HG03575 (cell line): ENCODE results near the gene CAMK2N1.
"Not testable (repeated sequence)": the region's sequence is repeated elsewhere in the genome, so short reads cannot be mapped to it uniquely, and the experiment has no call there.

ENCODE experiments used
- ATAC-seq: cut with Tn5 transposase; IDR thresholded peaks from one replicate; pipeline ENCODE4 v1.9.1; 2021; ENCODE audit not compliant: unreplicated experiment, insufficient number of reproducible peaks, low FRiP score; ENCODE audit errors: extremely low read depth

The CAMK2N1 gene

GRCh38 chr1:20485527-20486456 is at the start of gene CAMK2N1:
Gene CAMK2N1, minus strand, starts transcription at chr1:20486210. Its CDS starts 831 bp downstream, at chr1:20485379.
- ATAC-seq, result no peak

GRCh38 chr1:20534659-20535417 is 48.8 kb upstream of the CAMK2N1 start:
- no peak for ATAC-seq

GRCh38 chr1:20533635-20534034 is 47.6 kb upstream of the CAMK2N1 start:
- no peak for ATAC-seq

DNA sequence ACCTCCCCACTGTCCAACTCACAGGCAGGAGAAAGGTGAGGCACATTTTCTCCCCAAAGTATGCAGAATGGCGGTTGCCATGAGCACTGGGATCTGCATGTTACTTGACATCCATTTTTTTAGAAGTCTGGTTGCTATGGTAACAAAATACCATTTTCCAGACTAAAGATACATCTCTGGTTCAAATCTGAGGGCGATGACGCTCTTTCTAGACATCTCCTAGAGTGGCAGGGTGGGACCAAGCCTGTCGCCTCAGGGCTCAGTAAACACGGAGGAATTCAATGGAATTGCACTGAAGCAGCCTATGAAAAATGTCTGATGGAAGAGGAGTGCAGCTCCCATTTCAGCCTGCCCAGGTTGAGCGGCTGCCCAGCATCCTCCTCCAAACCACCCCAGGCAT is 44.9 kb upstream of the CAMK2N1 start:
- no peak for ATAC-seq

- ATAC-seq, result no peak
Measured at GRCh38 chr1:20530306-20530705, 44.3 kb upstream of the CAMK2N1 start.

GRCh38 chr1:20528221-20528620 is 42.2 kb upstream of the CAMK2N1 start:
- no peak for ATAC-seq

DNA sequence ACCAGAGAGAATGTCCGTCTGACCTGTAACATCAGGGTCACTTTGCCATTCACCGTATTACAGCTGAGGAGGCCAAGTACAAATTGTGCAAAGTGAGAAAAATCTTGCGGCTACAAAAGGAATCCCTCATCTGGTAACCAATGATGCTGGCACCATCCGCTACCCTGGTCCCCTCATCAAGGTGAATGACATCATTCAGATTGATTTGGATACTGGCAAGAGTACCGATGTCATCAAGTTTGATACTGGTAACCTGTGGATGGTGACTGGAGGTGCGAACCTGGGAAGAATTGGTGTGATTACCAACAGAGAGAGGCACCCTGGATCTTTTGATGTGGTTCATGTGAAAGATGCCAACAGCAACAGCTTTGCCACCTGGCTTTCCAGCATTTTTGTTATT is 40.3 kb upstream of the CAMK2N1 start:
- ATAC-seq, result no peak

DNA sequence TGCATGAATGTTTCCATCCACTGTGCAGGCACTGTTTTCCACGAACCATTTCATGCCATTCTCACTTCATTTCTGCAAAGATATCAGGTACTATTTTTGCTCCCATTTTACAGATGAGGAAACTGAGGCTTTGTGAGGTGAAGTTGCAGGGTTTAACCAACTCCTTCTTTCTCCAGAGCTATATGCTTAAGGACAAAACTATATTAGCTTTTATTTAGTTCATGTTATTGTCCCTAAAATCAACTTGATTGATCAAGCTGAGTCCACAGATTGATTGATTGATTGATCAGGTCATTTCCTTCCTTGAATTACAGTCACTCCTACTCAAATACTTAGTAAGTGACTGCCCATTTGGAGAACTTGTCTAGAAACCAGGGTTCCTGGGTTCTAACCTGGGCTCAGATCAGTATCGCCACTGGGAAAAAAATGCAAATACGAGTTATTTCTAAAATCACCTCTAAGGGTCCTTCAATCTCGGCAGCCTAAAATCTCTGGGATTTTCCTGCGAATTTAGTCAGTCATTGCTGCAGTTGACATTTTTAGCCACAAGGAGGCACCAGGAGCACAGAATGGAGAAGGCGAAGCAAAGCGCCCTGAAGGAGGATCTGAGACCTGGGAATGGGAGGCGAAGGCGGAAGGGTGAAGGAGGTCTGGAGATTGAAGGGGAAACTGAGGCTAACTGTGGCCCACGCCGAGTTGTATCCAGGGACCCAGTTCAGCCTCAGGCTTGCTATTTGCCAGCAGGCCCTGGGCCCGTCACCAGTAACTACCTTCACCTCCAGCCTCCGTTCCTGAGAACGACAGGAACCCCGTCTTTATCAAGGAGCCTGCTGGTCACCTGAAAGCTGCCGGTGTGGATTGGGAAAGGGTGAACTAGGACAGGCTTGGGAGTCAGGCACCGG is 36.2 kb upstream of the CAMK2N1 start:
- ATAC-seq, result no peak

DNA sequence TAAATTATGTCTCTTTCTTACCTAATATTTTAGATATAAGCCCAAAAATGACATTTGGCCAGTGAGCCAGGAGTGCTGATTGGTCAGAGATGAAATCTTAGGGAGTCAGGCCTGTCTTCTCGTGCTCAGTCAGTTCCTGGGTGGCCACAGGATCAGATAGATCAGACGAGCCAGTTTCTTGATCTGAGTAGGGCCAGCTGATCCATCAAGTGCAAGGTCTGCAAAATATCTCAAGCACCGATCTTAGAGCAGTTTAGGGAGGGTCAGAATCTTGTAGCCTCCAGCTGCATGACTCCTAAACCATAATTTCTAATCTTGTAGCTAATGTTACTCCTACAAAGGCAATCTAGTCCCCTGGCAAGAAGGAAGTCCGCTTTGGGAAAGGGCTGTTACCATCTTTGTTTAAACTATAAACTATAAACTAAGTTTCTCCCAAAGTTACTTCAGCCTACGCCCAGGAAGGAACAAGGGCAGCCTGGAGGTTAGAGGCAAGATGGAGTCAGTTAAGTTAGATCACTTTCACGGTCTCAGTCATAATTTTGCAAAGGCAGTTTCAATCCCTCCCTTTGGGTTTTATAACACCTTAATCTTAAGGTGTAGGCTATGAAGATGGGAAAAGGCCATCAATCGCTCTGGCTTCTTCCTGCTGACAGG is 33.7 kb upstream of the CAMK2N1 start:
- not testable (repeated sequence) for ATAC-seq

- ATAC-seq, result no peak
Measured at GRCh38 chr1:20511518-20512428, 25.8 kb upstream of the CAMK2N1 start.

GRCh38 chr1:20508411-20508771 is 22.4 kb upstream of the CAMK2N1 start:
- no peak for ATAC-seq

DNA sequence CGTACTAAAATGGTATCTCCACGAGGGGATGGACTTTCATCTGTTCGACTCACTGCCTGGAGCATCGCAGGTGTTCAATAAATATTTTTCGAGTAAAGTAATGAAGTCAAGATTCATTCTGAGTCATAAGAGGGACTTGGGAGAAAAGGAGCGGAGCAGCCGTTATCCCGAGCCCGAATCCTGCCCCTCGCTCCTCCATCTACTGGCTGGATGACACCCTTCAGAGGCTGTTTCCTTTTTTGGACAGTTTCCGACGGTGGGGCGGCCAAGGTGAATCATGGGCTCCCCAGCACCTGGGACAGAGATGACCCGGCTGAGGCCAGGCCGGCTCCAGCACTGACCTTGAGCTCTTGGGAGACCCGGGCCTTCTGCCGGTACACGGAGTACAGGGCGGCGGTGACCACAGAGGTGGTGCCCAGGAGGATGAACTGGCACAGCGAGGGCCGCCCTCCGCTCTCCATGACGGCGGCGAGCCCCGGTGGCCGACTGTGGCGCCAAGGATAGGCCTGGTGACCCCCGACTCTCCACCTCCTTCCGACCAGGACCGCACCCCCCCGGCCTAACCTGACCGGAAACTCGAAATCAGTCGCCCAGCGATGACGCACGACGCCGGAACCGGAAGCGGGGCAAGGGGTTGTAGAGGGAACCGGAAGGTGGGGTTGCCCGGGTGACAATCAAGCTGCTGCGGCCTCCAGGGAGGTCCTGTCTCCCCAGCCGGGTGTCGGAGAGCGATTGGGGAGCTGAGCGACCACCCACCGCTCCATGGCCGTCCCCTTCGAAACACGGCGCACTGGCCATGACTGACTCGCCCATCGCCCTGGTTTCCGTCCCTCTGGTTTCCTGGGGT is 21.8 kb upstream of the CAMK2N1 start, which contains the start of gene MUL1:
MUL1 (minus strand) TSS at position 588 of the 847 bp plus-strand sequence; CDS start at position 461, 127 bp downstream.
- ATAC-seq, result no peak

GRCh38 chr1:20507248-20507563 is 21.2 kb upstream of the CAMK2N1 start:
- ATAC-seq, result no peak

DNA sequence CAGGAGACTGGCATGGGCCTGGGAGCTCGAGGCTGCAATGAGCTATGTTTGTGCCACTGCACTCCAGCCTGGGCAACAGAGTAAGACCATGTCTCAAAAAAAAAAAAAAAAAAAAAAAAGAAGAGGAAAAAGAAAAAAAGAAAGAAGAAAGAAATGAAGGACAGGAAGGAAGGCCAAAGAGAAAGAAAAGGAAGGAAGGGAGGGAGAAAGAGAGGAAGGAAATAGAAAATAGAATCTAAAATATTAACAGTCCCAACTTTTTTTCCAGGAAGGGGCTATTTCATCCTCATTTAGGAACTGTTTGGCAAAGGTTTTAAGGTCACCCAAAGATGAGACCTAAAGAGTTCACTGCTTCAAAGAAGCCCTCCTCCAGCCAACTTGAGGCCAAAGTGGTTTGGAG is 19.5 kb upstream of the CAMK2N1 start:
- ATAC-seq, result no peak

DNA sequence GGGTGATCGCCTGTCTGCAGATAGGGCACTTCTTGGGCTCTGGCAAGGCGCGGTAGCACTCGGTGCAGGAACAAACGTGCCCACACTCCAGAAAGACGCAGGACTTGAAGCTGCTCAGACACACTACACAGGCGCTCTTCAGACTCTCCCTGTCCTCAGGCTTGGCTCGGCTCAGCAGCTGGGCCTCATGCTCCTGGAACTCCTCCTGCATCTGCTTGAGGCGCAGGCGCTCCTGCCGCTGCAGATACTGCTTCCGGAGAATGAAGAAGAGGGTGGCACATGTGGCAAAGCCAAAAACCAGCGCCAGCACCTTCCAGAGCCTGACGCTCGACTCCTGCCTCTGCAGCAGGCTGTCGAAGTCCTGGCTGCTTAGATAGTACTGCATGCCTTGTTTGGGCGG is 14.7 kb upstream of the CAMK2N1 start:
- no peak for ATAC-seq

DNA sequence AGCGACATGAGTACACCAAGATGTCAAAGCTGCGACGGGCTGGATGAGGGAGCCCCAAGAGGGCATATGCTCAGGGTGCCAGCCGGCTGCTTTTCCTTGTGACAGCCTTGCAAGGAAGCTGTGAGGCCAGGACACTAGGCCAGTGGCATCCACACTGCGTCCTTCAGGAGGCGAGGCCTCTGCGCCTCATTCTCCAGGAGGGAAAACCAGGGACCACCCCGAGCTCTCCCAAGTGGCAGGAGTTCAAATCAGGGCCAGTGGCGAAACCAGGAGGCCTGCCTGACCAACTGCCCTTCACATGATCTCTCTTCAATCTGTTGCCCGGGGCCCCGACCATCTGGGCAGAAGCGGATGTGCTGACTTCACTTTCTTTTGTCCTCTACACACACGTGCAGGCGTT is 13.7 kb upstream of the CAMK2N1 start:
- ATAC-seq, result no peak

DNA sequence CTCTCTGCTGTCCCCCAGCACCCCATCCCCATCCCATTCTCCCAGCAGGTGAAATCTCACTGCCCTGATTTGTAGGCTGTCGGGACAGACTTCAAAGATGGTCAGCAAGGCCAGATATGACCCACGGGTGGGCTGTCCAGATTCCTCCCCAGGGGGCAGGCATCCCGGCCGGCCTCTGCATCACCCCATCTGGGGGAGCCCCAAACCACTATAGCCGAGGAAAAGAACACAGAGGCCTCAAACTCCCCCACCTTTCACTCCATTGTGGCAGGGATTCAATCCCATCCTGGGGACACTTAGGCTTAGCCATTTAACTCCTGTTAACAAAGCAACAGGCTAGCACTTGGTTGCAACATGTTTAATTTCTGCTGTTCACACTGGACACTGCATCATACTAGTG is 13.1 kb upstream of the CAMK2N1 start:
- no peak for ATAC-seq
